ENCODE data around the gene STAT1. TPM values are rescaled to one million over a fixed set of nuclear protein-coding genes. Genes with fewer than 3 reads are reported as not detected.
A peak's percentile ranks its signal among the peaks of the same experiment; 100 is the strongest.

STAT1 gene
- total RNA-seq, 1 experiment from 2014 or later: 60.7 TPM

- peak overlapping the region; percentile 85 for H3K4me2 ChIP-seq (ENCODE audit: low read length)
- POLR2A ChIA-PET: no interaction called here
- peak overlapping the region; percentile 90 for H3K9ac ChIP-seq (ENCODE audit: low read length)
- no peaks in the 10 kb centered on the region for H3K27me3 ChIP-seq (ENCODE audit: insufficient read depth, low read length)
- H3K4me1 ChIP-seq (ENCODE audit: control insufficient read depth in 1 of 2, insufficient read depth in 2 of 2, low read length in 2 of 2): peaks cover 4 to 21% of the 10 kb centered on the region in 2 experiments; a peak in 3 of 4 replicates
- no peaks in the 10 kb centered on the region for H3K9me3 ChIP-seq (ENCODE audit: control insufficient read depth in 1 of 2, insufficient read depth in 1 of 2, low read depth in 1 of 2, low read length in 2 of 2)
- peaks cover 36% of the 10 kb centered on the region for H3K79me2 ChIP-seq (ENCODE audit: insufficient read depth, low read length)
- no peaks in the 10 kb centered on the region for H4K20me1 ChIP-seq (ENCODE audit: insufficient read depth)
- no peak for TF ChIP-seq FOSL1 (IDR thresholded peaks at IDR 0.05; ENCODE audit: low read depth)
- TF ChIP-seq EGR1 (IDR thresholded peaks at IDR 0.05; ENCODE audit: low read depth): no peak
- peak overlapping the region; percentile 79 to 83 for H3K4me3 ChIP-seq (replicated peaks in 1 of 2; ENCODE audit: low read depth in 1 of 2, low read length in 2 of 2)
- intact Hi-C loops (cut with micrococcal nuclease): no loop called here
- H3K9me2 ChIP-seq (ENCODE audit: insufficient read depth): no peaks in the 10 kb centered on the region
- BruUV-seq (replicated peaks): no TSS peak
- H3K27ac ChIP-seq (ENCODE audit: low read depth, low read length): peak overlapping the region; percentile 84
- no peak overlapping the region for H2AFZ ChIP-seq (ENCODE audit: low read depth, low read length, poor library complexity, severe bottlenecking)
- ATAC-seq: no peak
- RAD21 ChIA-PET (ENCODE audit: low non-redundant PET in 1 of 2, low total read pairs in 2 of 2, uncharacterized antibody in 2 of 2, unreplicated experiment in 2 of 2): no interaction called here
- H3K36me3 ChIP-seq (ENCODE audit: control insufficient read depth in 1 of 2, insufficient read depth in 2 of 2, low read length in 2 of 2): peaks cover 8 to 14% of the 10 kb centered on the region in 2 experiments; a peak in 3 of 4 replicates
- CTCF ChIA-PET: no interaction called here
- DNase-seq (ENCODE audit: low read depth, low spot score): no peak
Measured at GRCh38 chr2:191013682-191013931, 364 bp downstream of the STAT1 start.

- no peak for DNase-seq (ENCODE audit: low read depth, low spot score)
- POLR2A ChIA-PET: interaction anchor here (0.6 kb wide), 1 partner anchor 230 kb away, joined by 3 read pairs; no protein-coding TSS in a partner anchor
- CTCF ChIA-PET: no interaction called here
- Histone ChIP-seq H3K4me2 (ENCODE audit: low read length) (peak overlapping the region; percentile 85), H3K27me3 (ENCODE audit: insufficient read depth, low read length) (no peaks in the 10 kb centered on the region), H4K20me1 (ENCODE audit: insufficient read depth) (no peaks in the 10 kb centered on the region), H3K27ac (ENCODE audit: low read depth, low read length) (peak overlapping the region; percentile 84), H3K79me2 (ENCODE audit: insufficient read depth, low read length) (peaks cover 36% of the 10 kb centered on the region), H3K9me2 (ENCODE audit: insufficient read depth) (no peaks in the 10 kb centered on the region), H2AFZ (ENCODE audit: low read depth, low read length, poor library complexity, severe bottlenecking) (no peak overlapping the region), H3K36me3 (ENCODE audit: control insufficient read depth in 1 of 2, insufficient read depth in 2 of 2, low read length in 2 of 2) (peaks cover 12 to 18% of the 10 kb centered on the region in 2 experiments; a peak in 3 of 4 replicates), H3K9ac (ENCODE audit: low read length) (peak overlapping the region; percentile 90), H3K4me1 (ENCODE audit: control insufficient read depth in 1 of 2, insufficient read depth in 2 of 2, low read length in 2 of 2) (peaks cover 4 to 21% of the 10 kb centered on the region in 2 experiments; a peak in 3 of 4 replicates), H3K4me3 (replicated peaks in 1 of 2; ENCODE audit: low read depth in 1 of 2, low read length in 2 of 2) (peak overlapping the region; percentile 79 to 83), H3K9me3 (ENCODE audit: control insufficient read depth in 1 of 2, insufficient read depth in 1 of 2, low read depth in 1 of 2, low read length in 2 of 2) (no peaks in the 10 kb centered on the region)
- peak; percentile 19; the same call in 1 of the 2 replicates for ATAC-seq
- RAD21 ChIA-PET (ENCODE audit: low non-redundant PET in 1 of 2, low total read pairs in 2 of 2, uncharacterized antibody in 2 of 2, unreplicated experiment in 2 of 2): no interaction called here
- TF ChIP-seq YY1 (IDR thresholded peaks at IDR 0.05; ENCODE audit: extremely low read depth, insufficient replicate concordance, low read depth, low read length) (no peak), ZFX (IDR thresholded peaks at IDR 0.05) (no peak), MAX (IDR thresholded peaks at IDR 0.05) (no peak)
- intact Hi-C loops (cut with micrococcal nuclease): no loop called here
- TSS peak; percentile 51 for BruUV-seq (replicated peaks)
Measured at GRCh38 chr2:191012845-191013681, 908 bp downstream of the STAT1 start.

Measured in HCT116 (cell line).